HG02981 (cell line): ENCODE measurements around the gene FRK.
A peak's percentile ranks its signal among the peaks of the same experiment; 100 is the strongest.
"Not testable (repeated sequence)": the region's sequence is repeated elsewhere in the genome, so short reads cannot be mapped to it uniquely, and the experiment has no call there.

Experiments used
- ATAC-seq: cut with Tn5 transposase; IDR thresholded peaks from one replicate; pipeline ENCODE4 v1.9.1; 2021; ENCODE audit warnings: mild to moderate bottlenecking, moderate library complexity; ENCODE audit not compliant: unreplicated experiment

The FRK gene

GRCh38 chr6:115891111-115891669 lies 169.5 kb downstream of the FRK start:
- ATAC-seq, result peak; percentile 99

DNA sequence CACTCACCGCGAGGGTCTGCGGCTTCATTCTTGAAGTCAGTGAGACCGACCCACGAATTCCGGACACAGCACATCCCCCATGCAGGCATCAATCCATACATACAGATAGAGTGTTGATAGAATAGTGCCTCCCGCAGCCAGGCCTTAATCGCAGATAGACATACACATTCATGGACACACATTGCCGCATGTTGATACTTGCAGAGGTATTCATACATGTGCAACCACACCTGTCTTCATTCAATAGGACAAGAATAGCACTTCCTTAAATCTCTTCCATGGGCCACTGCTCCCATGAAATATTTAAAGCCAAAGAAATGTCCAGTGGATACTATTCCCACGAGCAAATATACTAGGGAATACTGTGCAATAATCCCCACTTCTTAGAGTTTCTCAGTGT lies 170.5 kb downstream of the FRK start:
- ATAC-seq, result no peak

- ATAC-seq, result not testable (repeated sequence)
Observed at GRCh38 chr6:115888687-115889470, 171.8 kb downstream of the FRK start.

GRCh38 chr6:115887891-115888290 lies 172.8 kb downstream of the FRK start:
- no peak for ATAC-seq

DNA sequence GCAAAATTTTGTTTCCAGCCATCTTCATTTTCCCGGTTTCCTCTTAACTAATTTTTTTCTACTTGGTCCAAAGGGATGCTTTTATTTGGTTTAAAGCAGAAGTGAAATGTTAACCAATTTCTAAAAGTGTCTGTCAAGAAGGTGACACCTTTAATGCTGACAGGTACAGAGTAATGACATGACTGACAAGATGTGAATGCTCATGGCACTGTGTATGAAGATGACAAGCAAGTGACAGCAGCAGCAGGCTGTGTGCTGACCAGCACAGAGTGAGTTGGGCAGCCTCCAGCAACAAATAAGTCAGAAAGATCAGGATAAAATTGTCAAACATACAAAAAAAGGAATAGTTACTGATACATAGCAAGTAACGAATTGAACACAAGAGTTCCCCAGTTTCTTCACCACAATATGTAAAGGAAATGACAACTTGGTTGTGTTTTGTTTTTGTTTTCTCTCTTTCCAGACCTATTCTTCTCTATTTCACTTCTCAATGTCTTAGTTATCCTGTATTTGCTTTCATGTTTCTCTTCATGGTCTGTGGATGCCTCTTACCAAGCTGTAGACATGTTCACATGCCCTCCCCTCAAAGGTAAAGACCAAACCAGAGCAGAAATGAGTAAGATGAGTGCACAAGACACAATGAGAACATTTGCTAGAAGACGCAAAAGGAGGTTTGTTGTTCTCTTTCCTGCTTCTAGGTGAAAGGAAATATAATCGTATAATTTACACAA lies 174.9 kb downstream of the FRK start:
- ATAC-seq, result peak; percentile 61

DNA sequence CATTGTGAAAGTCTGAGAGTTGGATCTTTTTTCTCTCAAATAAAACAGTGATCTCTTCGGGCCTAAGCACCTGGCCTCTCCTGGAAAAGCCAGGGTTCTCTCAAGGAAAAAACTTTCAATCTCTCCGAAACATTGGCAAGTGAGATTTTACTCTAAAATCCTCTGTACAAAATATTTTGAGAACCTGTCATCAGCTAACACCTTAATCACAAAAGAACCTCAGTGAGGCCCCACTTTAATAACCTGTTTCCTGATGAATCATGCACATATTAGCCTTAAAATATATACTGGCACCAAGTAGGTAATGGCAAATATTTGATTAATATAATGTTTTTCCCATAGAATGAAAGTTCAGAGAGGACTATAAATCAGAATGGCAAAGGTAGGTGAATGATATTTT lies 177.9 kb downstream of the FRK start:
- ATAC-seq, result no peak

GRCh38 chr6:115882174-115882573 lies 178.5 kb downstream of the FRK start:
- no peak for ATAC-seq
